Measurements from ENCODE around the gene HOXD9. TPM values are rescaled to one million over a fixed set of nuclear protein-coding genes. Genes with fewer than 3 reads are reported as not detected.
A peak's percentile ranks its signal among the peaks of the same experiment; 100 is the strongest.

The HOXD9 gene
- total and polyA plus RNA-seq, 2 of the 8 experiments (the other 6 are each of a cell fraction or from before 2014, with no cell fraction given), result not detected

- peak; percentile 85 to 91; a peak in 3 of 4 replicates for TF ChIP-seq HDAC2 (IDR thresholded peaks at IDR 0.05; ENCODE audit: borderline replicate concordance in 1 of 2, low read depth in 2 of 2, low read length in 2 of 2)
- no peak for TF ChIP-seq RBBP5 (IDR thresholded peaks at IDR 0.05; ENCODE audit: borderline replicate concordance, low read depth, low read length)
- no peak for TF ChIP-seq PHF8 (conservative IDR thresholded peaks at IDR 0.05; ENCODE audit: low read depth, low read length)
- TF ChIP-seq SIRT6 (IDR thresholded peaks at IDR 0.05; ENCODE audit: low read length), result no peak
- TF ChIP-seq RAD21 (IDR thresholded peaks at IDR 0.05 in 1 of 2, conservative IDR thresholded peaks at IDR 0.05 in 1 of 2; ENCODE audit: low read depth in 2 of 2, low read length in 2 of 2), result peak; percentile 48 to 61
- peak; percentile 64 for TF ChIP-seq MAX (IDR thresholded peaks at IDR 0.05)
- no peak for TF ChIP-seq TBP (IDR thresholded peaks at IDR 0.05; ENCODE audit: low read depth, low read length)
- no peak for TF ChIP-seq GABPA (IDR thresholded peaks at IDR 0.05; ENCODE audit: borderline replicate concordance, insufficient read depth, low read length)
- no peak for TF ChIP-seq JUND (IDR thresholded peaks at IDR 0.05; ENCODE audit: low read length)
- TF ChIP-seq SIX5 (IDR thresholded peaks at IDR 0.05; ENCODE audit: low read depth, low read length), result no peak
- peak in 2 of 3 experiments; percentile 42 to 64; a peak in 3 of 4 replicates for TF ChIP-seq CTCF (IDR thresholded peaks at IDR 0.05; ENCODE audit: control extremely low read depth in 1 of 3, insufficient read depth in 1 of 3, low read depth in 1 of 3, low read length in 3 of 3)
- no peak for TF ChIP-seq SAP30 (IDR thresholded peaks at IDR 0.05; ENCODE audit: insufficient read depth, insufficient replicate concordance, low read length)
- peak; percentile 78 for TF ChIP-seq SP1 (IDR thresholded peaks at IDR 0.05; ENCODE audit: low read depth, low read length)
- no peak for TF ChIP-seq KDM5A (IDR thresholded peaks at IDR 0.05; ENCODE audit: low read length)
- TF ChIP-seq POU5F1 (IDR thresholded peaks at IDR 0.05; ENCODE audit: low read depth, low read length), result no peak
- TF ChIP-seq KDM1A (IDR thresholded peaks at IDR 0.05; ENCODE audit: borderline replicate concordance, low read length), result no peak; the same call in 1 of the 2 replicates
- TF ChIP-seq EGR1 (IDR thresholded peaks at IDR 0.05; ENCODE audit: borderline replicate concordance, low read depth, low read length), result peak; percentile 77
- no peak for TF ChIP-seq CBX8 (IDR thresholded peaks at IDR 0.05; ENCODE audit: borderline replicate concordance, low read depth, low read length)
- no peak for TF ChIP-seq MAFK (IDR thresholded peaks at IDR 0.05; ENCODE audit: low read depth, low read length)
- no peak for TF ChIP-seq POLR2A (IDR thresholded peaks at IDR 0.05; ENCODE audit: control extremely low read depth in 1 of 2, low read depth in 2 of 2, low read length in 2 of 2)
- TF ChIP-seq SUZ12 (IDR thresholded peaks at IDR 0.05; ENCODE audit: low read length), result peak; percentile 92; the same call in 1 of the 2 replicates
Measured at GRCh38 chr2:176088048-176088936, 34.2 kb upstream of the HOXD9 start (continued).
